Muscle of leg (tissue), 11 donors: ENCODE data around the gene NPC1. TPM values are rescaled to one million over a fixed set of nuclear protein-coding genes. Genes with fewer than 3 reads are reported as not detected.
"Not testable (repeated sequence)": the region's sequence is repeated elsewhere in the genome, so short reads cannot be mapped to it uniquely, and the experiment has no call there.

Source experiments
- DNase-seq: peaks from one replicate; pipeline ENCODE4 v3.0.0; 2013
- H3K27ac ChIP-seq: one replicate; pipeline ENCODE4 v1.5.1; 2013; ENCODE audit warnings: mild to moderate bottlenecking, low read length, control low read depth
- H3K27me3 ChIP-seq: one replicate; pipeline ENCODE4 v1.6.1; 2013; ENCODE audit warnings: low read length; ENCODE audit not compliant: control insufficient read depth, insufficient read depth
- H3K36me3 ChIP-seq: one replicate; pipeline ENCODE4 v1.6.1; 2013; ENCODE audit warnings: low read length; ENCODE audit not compliant: control insufficient read depth, insufficient read depth
- H3K4me1 ChIP-seq: one replicate; pipeline ENCODE4 v1.6.1; 2013; ENCODE audit warnings: low read length; ENCODE audit not compliant: control insufficient read depth, insufficient read depth
- H3K4me3 ChIP-seq: one replicate; pipeline ENCODE4 v1.5.1; 2013; ENCODE audit warnings: low read length, control low read depth
- H3K9me3 ChIP-seq: replicated peaks from 2 replicates; pipeline ENCODE4 v1.6.1; 2013; ENCODE audit warnings: low read depth, low read length; ENCODE audit not compliant: control insufficient read depth
- WGBS: methylation state at CpG from one replicate; pipeline ENCODE4 v1.1.5; 2013; ENCODE audit warnings: missing lambda C conversion rate; ENCODE audit not compliant: insufficient coverage; 5-methylcytosine and 5-hydroxymethylcytosine counted together
- polyA plus RNA-seq, 8 donors: library from polyadenylated mRNA; unstranded; fragments of 120-200 nt; gene quantifications; one replicate each; pipeline versions ENCODE4 v1.2.1 to v1.2.3, GENCODE V29; 2013; ENCODE audit warnings: inconsistent platforms in 1 of 8, low replicate concordance in 1 of 8; ENCODE audit not compliant: insufficient read length in 8 of 8, insufficient read depth in 1 of 8
- total RNA-seq: library from RNA; stranded (reverse); fragments of 120-200 nt; gene quantifications from one replicate; pipeline ENCODE4 v1.2.4, GENCODE V29; 2013

NPC1 gene
- total and polyA plus RNA-seq, 9 donors = 17.9 to 29.2 (median 25.3) TPM

- no peaks in the 10 kb centered on the region for H3K27me3 ChIP-seq
- no CpG with 5 or more reads among the region's 3 CpGs for WGBS
- no peaks in the 10 kb centered on the region for H3K4me1 ChIP-seq
- no peak overlapping the region for H3K27ac ChIP-seq
- no peak overlapping the region for H3K4me3 ChIP-seq
- H3K36me3 ChIP-seq = no peaks in the 10 kb centered on the region
- DNase-seq = no peak
- no peaks in the 10 kb centered on the region for H3K9me3 ChIP-seq
These were observed 41.0 kb upstream of the NPC1 start for GRCh38 chr18:23627321-23627720.

- Histone ChIP-seq H3K9me3 (no peaks in the 10 kb centered on the region), H3K4me3 (no peak overlapping the region), H3K36me3 (no peaks in the 10 kb centered on the region), H3K27ac (no peak overlapping the region), H3K4me1 (no peaks in the 10 kb centered on the region), H3K27me3 (peaks cover 6% of the 10 kb centered on the region)
- no CpG with 5 or more reads among the region's 4 CpGs for WGBS
- DNase-seq = no peak
These were observed 40.4 kb upstream of the NPC1 start for GRCh38 chr18:23626451-23627279.

- H3K36me3 ChIP-seq = no peaks in the 10 kb centered on the region
- peaks cover 10% of the 10 kb centered on the region for H3K4me1 ChIP-seq
- no CpG with 5 or more reads among the region's 3 CpGs for WGBS
- H3K4me3 ChIP-seq = no peak overlapping the region
- H3K9me3 ChIP-seq = no peaks in the 10 kb centered on the region
- no peak for DNase-seq
- H3K27ac ChIP-seq = no peak overlapping the region
- H3K27me3 ChIP-seq = peaks cover 33% of the 10 kb centered on the region
These were observed 36.7 kb upstream of the NPC1 start for GRCh38 chr18:23623040-23623439.

- H3K9me3 ChIP-seq = no peaks in the 10 kb centered on the region
- under 1% methylated on average over 30 of the region's 41 CpGs for WGBS
- peak overlapping the region; percentile 32 for H3K4me3 ChIP-seq
- peak; percentile 49 for DNase-seq
- peaks cover 10% of the 10 kb centered on the region for H3K4me1 ChIP-seq
- H3K36me3 ChIP-seq = no peaks in the 10 kb centered on the region
- no peak overlapping the region for H3K27ac ChIP-seq
- H3K27me3 ChIP-seq = peaks cover 33% of the 10 kb centered on the region
These were observed 33.1 kb upstream of the NPC1 start for GRCh38 chr18:23619388-23619881.

GRCh38 chr18:23618862-23619387, 32.6 kb upstream of the NPC1 start:
- Histone ChIP-seq H3K36me3 (no peaks in the 10 kb centered on the region), H3K27me3 (peaks cover 33% of the 10 kb centered on the region), H3K4me1 (peaks cover 10% of the 10 kb centered on the region), H3K9me3 (no peaks in the 10 kb centered on the region), H3K4me3 (peak overlapping the region; percentile 32), H3K27ac (no peak overlapping the region)
- WGBS = 16% methylated on average over 6 of the region's 18 CpGs
- peak; percentile 65 for DNase-seq

GRCh38 chr18:23617412-23618014, 31.2 kb upstream of the NPC1 start:
- Histone ChIP-seq H3K4me3 (no peak overlapping the region), H3K4me1 (peaks cover 10% of the 10 kb centered on the region), H3K27me3 (peaks cover 33% of the 10 kb centered on the region), H3K27ac (no peak overlapping the region), H3K9me3 (no peaks in the 10 kb centered on the region), H3K36me3 (no peaks in the 10 kb centered on the region)
- DNase-seq = no peak
- WGBS = 67% methylated on average over 1 of the region's 4 CpGs

- Histone ChIP-seq H3K9me3 (no peaks in the 10 kb centered on the region), H3K27ac (no peak overlapping the region), H3K4me1 (peaks cover 10% of the 10 kb centered on the region), H3K4me3 (no peak overlapping the region), H3K36me3 (no peaks in the 10 kb centered on the region), H3K27me3 (peaks cover 25% of the 10 kb centered on the region)
- WGBS = no CpG with 5 or more reads among the region's 2 CpGs
- DNase-seq = no peak
These were observed 30.0 kb upstream of the NPC1 start for GRCh38 chr18:23616258-23616657.

GRCh38 chr18:23614891-23615290, 28.6 kb upstream of the NPC1 start:
- no peak for DNase-seq
- H3K4me3 ChIP-seq = no peak overlapping the region
- H3K27me3 ChIP-seq = peaks cover 12% of the 10 kb centered on the region
- H3K36me3 ChIP-seq = no peaks in the 10 kb centered on the region
- H3K27ac ChIP-seq = no peak overlapping the region
- H3K4me1 ChIP-seq = peaks cover 9% of the 10 kb centered on the region
- WGBS = 40% methylated on average over 2 of the region's 3 CpGs
- H3K9me3 ChIP-seq = no peaks in the 10 kb centered on the region

GRCh38 chr18:23614413-23614812, 28.1 kb upstream of the NPC1 start:
- WGBS = 88% methylated on average over 2 of the region's 2 CpGs
- no peaks in the 10 kb centered on the region for H3K36me3 ChIP-seq
- H3K27ac ChIP-seq = no peak overlapping the region
- peaks cover 7% of the 10 kb centered on the region for H3K27me3 ChIP-seq
- no peaks in the 10 kb centered on the region for H3K9me3 ChIP-seq
- peaks cover 4% of the 10 kb centered on the region for H3K4me1 ChIP-seq
- H3K4me3 ChIP-seq = no peak overlapping the region
- no peak for DNase-seq

GRCh38 chr18:23613091-23613475, 26.8 kb upstream of the NPC1 start:
- H3K27me3 ChIP-seq, H3K4me1 ChIP-seq, H3K27ac ChIP-seq, H3K9me3 ChIP-seq, H3K36me3 ChIP-seq, DNase-seq, H3K4me3 ChIP-seq: not testable (repeated sequence)
- 96% methylated on average over 4 of the region's 7 CpGs for WGBS
